Esophagus (tissue), 2 donors: Measurements from ENCODE around the gene TRIP11. TPM values are rescaled to one million over a fixed set of nuclear protein-coding genes. Genes with fewer than 3 reads are reported as not detected.

Experiments used
- H3K27ac ChIP-seq, 2 donors: one replicate each; pipeline ENCODE4 v1.5.1; 2013; ENCODE audit warnings: low read depth in 2 of 2, mild to moderate bottlenecking in 2 of 2, inconsistent platforms in 1 of 2, low read length in 1 of 2, moderate library complexity in 1 of 2
- H3K27me3 ChIP-seq, 2 donors: one replicate each; pipeline ENCODE4 v1.6.1; 2013; ENCODE audit warnings: low read length in 2 of 2, control low read depth in 1 of 2, mild to moderate bottlenecking in 1 of 2; ENCODE audit not compliant: insufficient read depth in 2 of 2, control insufficient read depth in 1 of 2
- H3K36me3 ChIP-seq, 2 donors: one replicate each; pipeline ENCODE4 v1.6.1; 2013; ENCODE audit warnings: low read length in 1 of 2; ENCODE audit not compliant: control insufficient read depth in 2 of 2, insufficient read depth in 2 of 2
- H3K4me1 ChIP-seq, 2 donors: one replicate each; pipeline ENCODE4 v1.6.1; 2013; ENCODE audit warnings: low read length in 1 of 2; ENCODE audit not compliant: control insufficient read depth in 2 of 2, insufficient read depth in 2 of 2
- H3K4me3 ChIP-seq, 2 donors: one replicate each; pipeline ENCODE4 v1.5.1; 2013; ENCODE audit warnings: low read length in 2 of 2, mild to moderate bottlenecking in 2 of 2, low read depth in 1 of 2, moderate library complexity in 1 of 2
- H3K9me3 ChIP-seq, 2 donors: one replicate each; pipeline ENCODE4 v1.6.1; 2013; ENCODE audit warnings: mild to moderate bottlenecking in 2 of 2, low read depth in 1 of 2, low read length in 1 of 2, moderate library complexity in 1 of 2; ENCODE audit not compliant: control insufficient read depth in 2 of 2, insufficient read depth in 1 of 2
- WGBS, 2 donors: extraction: QIAGEN DNeasy Blood & Tissue Kit; methylation state at CpG; one replicate each; pipeline ENCODE4 v1.1.7; 2013; 5-methylcytosine and 5-hydroxymethylcytosine counted together
- polyA plus RNA-seq, 2 donors: library from polyadenylated mRNA; stranded (reverse); fragments of 200-250 nt; gene quantifications; one replicate each; pipeline ENCODE4 v1.2.3, GENCODE V29; 2013
- donor health status: healthy with polysubstance abuse.
- donor health status: Bipolar disorder and iron deficiency.

TRIP11 gene
- polyA plus RNA-seq, 2 donors = 3.7 to 5.0 TPM

DNA sequence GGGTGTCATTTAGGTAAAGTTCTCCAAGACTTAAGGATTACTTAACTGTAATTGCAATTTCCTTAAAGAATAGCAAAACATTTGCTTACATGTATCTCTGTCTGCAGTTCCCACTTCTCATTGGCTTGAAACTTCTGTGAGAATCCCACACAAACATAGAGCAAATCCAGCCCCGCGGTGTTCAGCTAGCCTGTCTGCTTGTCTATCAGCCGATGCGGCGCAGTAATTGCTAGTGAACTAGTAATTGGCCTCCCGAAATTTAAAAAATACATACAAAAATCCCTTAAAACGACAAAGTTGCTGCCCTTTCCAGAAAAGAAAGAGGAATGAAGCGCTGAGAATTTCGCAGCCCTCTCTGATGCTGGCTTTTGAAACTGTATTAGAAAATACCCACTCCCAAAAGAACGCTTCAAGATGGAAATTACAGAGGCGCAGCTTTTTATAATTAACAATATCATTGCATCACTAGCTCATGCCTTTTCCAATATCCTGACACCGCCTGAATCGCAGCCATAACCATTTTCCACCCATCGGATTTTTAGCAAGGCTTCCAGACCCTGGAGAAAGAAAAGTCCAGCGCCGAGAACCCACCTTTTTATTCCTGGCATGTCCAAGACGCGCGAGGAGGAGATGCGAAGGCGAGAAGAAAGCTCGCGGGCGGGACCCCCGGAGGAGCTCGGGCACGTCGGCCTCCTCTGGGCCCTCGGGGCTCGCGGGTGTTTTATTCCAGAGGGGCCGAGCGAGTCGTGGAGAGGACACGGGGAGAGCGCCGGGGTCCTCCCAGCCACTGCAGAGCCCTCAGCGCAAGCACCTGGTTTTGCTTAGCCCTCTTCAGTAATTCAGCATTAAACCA is 93.0 kb downstream of the TRIP11 start:
- H3K27me3 ChIP-seq = no peaks in the 10 kb centered on the region
- H3K9me3 ChIP-seq = no peaks in the 10 kb centered on the region
- 10 to 11% methylated on average over 38 of the region's 38 CpGs for WGBS, 2 donors
- H3K4me3 ChIP-seq = peak overlapping the region; percentile 31 to 47
- peaks cover 0 to 2% of the 10 kb centered on the region in 2 donors for H3K4me1 ChIP-seq
- H3K27ac ChIP-seq = peak overlapping the region in 1 of 2 donors; percentile 17
- H3K36me3 ChIP-seq = no peaks in the 10 kb centered on the region

GRCh38 chr14:91945751-91946621 is 93.9 kb downstream of the TRIP11 start:
- no peaks in the 10 kb centered on the region for H3K9me3 ChIP-seq
- WGBS, 2 donors = 53 to 54% methylated on average over 10 of the region's 10 CpGs
- H3K36me3 ChIP-seq = no peaks in the 10 kb centered on the region
- no peaks in the 10 kb centered on the region for H3K27me3 ChIP-seq
- H3K27ac ChIP-seq = peak overlapping the region in 1 of 2 donors; percentile 3
- peak overlapping the region in 1 of 2 donors; percentile 47 for H3K4me3 ChIP-seq
- H3K4me1 ChIP-seq = peaks cover 0 to 2% of the 10 kb centered on the region in 2 donors

DNA sequence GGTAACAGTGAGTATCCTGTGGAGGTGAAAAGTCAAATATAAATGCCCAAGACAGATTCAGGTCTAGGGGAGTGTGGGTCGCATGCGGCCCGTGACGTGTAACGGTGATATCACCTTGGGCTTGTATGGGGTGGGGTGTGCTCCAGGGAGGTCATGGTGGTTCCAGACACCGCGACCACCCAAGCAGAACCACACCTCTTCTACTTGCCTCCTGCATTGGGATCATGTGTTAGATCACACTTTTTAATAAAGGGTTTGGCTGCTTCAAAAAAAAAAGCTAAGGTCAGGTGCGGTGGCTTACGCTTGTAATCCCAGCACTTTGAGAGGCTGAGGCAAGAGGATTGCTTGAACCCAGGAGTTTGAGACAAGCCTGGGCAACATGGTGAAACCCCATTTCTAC is 96.9 kb downstream of the TRIP11 start:
- Histone ChIP-seq H3K4me1 (peaks cover 0 to 2% of the 10 kb centered on the region in 2 donors), H3K27ac (no peak overlapping the region), H3K36me3 (no peaks in the 10 kb centered on the region), H3K27me3 (no peaks in the 10 kb centered on the region), H3K4me3 (no peak overlapping the region), H3K9me3 (no peaks in the 10 kb centered on the region)
- 95 to 98% methylated on average over 9 of the region's 9 CpGs for WGBS, 2 donors

- no peak overlapping the region for H3K27ac ChIP-seq
- WGBS, 2 donors = 34 to 50% methylated on average over 1 of the region's 1 CpG
- H3K4me3 ChIP-seq = no peak overlapping the region
Measured at GRCh38 chr14:91942128-91942527, 97.7 kb downstream of the TRIP11 start.

DNA sequence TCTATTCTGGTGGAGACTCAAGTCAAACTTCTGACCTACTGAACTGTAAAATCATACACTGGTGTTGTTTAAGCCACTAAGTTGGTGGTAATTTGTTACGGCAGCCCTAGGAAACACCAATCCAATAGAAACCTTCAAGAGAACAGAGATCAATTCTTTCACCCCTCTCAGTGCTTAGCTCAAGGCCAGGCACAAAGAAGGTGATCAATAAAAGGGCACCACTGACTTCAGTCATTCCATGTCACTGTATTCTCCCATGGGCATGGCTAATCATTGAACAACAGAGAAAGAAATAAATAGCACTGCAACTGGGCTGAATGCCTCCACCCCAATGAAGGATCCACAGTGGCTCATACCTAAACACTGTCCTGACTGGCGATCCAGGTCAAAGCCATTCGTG is 99.7 kb downstream of the TRIP11 start:
- Histone ChIP-seq H3K27ac (no peak overlapping the region), H3K27me3 (no peaks in the 10 kb centered on the region), H3K4me1 (no peaks in the 10 kb centered on the region), H3K9me3 (no peaks in the 10 kb centered on the region), H3K36me3 (no peaks in the 10 kb centered on the region), H3K4me3 (no peak overlapping the region)
- WGBS, 2 donors = 90 to 94% methylated on average over 3 of the region's 3 CpGs

More at GRCh38 chr14:91942128-91942527, 97.7 kb downstream of the TRIP11 start:
- H3K36me3 ChIP-seq = no peaks in the 10 kb centered on the region
- no peaks in the 10 kb centered on the region for H3K4me1 ChIP-seq
- no peaks in the 10 kb centered on the region for H3K27me3 ChIP-seq
- H3K9me3 ChIP-seq = no peaks in the 10 kb centered on the region

GRCh38 chr14:91935586-91935985 is 104.3 kb downstream of the TRIP11 start:
- 78 to 89% methylated on average over 6 of the region's 6 CpGs for WGBS, 2 donors
- H3K36me3 ChIP-seq = no peaks in the 10 kb centered on the region

DNA sequence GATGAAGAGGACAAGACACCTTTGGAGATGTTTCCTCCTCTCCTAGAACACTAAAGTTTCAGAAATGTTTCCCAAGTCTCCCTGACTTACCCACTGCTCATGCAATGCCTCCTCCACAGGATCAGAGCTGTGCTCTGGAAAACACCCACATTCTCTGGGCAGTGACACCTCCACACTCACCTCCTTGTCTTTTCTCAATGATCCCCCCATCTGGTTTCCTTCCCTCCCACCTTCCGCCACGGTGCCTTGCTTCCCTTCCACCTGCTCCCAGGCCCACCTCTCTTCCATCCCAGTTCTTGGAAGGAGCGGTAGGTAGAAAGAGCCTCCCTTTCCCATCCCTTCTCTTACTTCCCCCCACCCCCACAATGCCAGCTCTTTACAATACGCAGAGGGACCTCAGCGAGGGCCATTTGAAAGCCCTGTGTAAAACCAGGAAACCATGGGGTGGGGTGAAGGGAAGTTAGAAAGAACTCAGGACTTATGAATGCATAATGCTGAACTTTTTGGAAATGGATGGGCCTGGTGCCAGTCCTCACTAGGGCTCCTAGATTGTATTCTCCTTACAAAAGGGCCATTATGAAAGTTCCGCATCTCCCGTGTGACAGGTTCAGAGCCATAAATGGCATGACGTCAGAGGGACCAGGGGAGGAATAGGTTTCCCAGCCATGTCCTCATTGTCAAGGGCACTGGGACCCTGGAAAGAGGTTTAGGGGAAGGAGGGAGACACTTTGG is 105.1 kb downstream of the TRIP11 start:
- H3K9me3 ChIP-seq = no peaks in the 10 kb centered on the region
- H3K27ac ChIP-seq = no peak overlapping the region
- WGBS, 2 donors = 78 to 81% methylated on average over 8 of the region's 8 CpGs
- no peak overlapping the region for H3K4me3 ChIP-seq
- no peaks in the 10 kb centered on the region for H3K36me3 ChIP-seq
- H3K27me3 ChIP-seq = no peaks in the 10 kb centered on the region
- H3K4me1 ChIP-seq = no peaks in the 10 kb centered on the region

More at GRCh38 chr14:91935586-91935985, 104.3 kb downstream of the TRIP11 start:
- Histone ChIP-seq H3K9me3 (no peaks in the 10 kb centered on the region), H3K4me3 (no peak overlapping the region), H3K4me1 (no peaks in the 10 kb centered on the region), H3K27ac (no peak overlapping the region), H3K27me3 (no peaks in the 10 kb centered on the region)

GRCh38 chr14:91931478-91932088 is 108.3 kb downstream of the TRIP11 start:
- no peak overlapping the region for H3K4me3 ChIP-seq
- no peaks in the 10 kb centered on the region for H3K9me3 ChIP-seq
- H3K36me3 ChIP-seq = no peaks in the 10 kb centered on the region
- 90% methylated on average over 11 of the region's 11 CpGs for WGBS, 2 donors
- no peak overlapping the region for H3K27ac ChIP-seq
- H3K4me1 ChIP-seq = no peaks in the 10 kb centered on the region
- no peaks in the 10 kb centered on the region for H3K27me3 ChIP-seq

DNA sequence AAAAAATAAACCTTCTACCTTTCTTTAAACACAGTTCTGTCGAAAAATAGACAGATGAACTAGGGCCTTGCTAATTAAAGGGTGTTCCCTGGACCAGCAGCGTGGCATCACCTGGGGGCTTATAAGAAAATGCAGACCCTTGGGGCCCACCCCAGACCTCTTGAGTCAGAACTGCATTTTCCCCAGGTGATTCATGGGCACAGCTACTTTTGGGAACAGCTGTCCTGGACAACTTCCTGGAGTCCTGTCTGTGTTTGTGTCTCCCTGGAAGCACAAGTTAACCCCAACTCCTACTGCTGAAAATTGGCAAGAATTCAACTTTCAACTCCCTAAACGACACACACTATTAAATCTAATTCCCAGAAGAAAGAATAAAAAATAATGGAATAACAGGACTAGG is 110.2 kb downstream of the TRIP11 start:
- Histone ChIP-seq H3K4me1 (no peaks in the 10 kb centered on the region), H3K27ac (no peak overlapping the region), H3K9me3 (no peaks in the 10 kb centered on the region), H3K27me3 (no peaks in the 10 kb centered on the region), H3K36me3 (no peaks in the 10 kb centered on the region), H3K4me3 (no peak overlapping the region)
- WGBS, 2 donors = 62 to 77% methylated on average over 3 of the region's 3 CpGs
